ENCODE data around the gene SUPT16H. TPM values are rescaled to one million over a fixed set of nuclear protein-coding genes. Genes with fewer than 3 reads are reported as not detected.

SUPT16H gene
- total and polyA plus RNA-seq, 12 donors: 39.2 to 76.4 (median 49.1) TPM

DNA sequence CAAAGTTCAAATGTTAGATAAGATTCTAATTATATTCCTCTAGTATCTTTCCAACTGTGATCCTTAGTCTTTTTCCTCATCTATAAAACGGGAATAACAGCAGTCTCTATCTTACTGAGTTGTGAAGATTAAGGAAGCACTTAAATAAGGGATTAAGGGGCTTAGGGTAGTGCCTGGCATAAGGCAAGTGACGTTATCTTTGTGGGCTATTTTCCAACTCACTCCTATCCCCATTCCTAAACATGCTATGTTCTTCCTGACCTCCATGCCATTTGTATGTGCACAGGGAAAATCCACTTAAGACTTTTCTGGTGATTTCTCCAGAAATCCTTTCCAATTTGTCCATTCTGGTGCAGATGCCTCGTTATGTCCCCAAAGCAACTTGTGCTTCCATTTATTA is 33.3 kb downstream of the SUPT16H start:
- WGBS, 4 donors: 50 to 77% (median 73%) methylated on average over 2 to 3 of the region's 3 CpGs
- no peak overlapping the region for H3K4me3 ChIP-seq
- no peaks in the 10 kb centered on the region for H3K4me1 ChIP-seq (replicated peaks in 1 of 2)
- TF ChIP-seq, protein P1, sequence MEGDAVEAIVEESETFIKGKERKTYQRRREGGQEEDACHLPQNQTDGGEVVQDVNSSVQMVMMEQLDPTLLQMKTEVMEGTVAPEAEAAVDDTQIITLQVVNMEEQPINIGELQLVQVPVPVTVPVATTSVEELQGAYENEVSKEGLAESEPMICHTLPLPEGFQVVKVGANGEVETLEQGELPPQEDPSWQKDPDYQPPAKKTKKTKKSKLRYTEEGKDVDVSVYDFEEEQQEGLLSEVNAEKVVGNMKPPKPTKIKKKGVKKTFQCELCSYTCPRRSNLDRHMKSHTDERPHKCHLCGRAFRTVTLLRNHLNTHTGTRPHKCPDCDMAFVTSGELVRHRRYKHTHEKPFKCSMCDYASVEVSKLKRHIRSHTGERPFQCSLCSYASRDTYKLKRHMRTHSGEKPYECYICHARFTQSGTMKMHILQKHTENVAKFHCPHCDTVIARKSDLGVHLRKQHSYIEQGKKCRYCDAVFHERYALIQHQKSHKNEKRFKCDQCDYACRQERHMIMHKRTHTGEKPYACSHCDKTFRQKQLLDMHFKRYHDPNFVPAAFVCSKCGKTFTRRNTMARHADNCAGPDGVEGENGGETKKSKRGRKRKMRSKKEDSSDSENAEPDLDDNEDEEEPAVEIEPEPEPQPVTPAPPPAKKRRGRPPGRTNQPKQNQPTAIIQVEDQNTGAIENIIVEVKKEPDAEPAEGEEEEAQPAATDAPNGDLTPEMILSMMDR (IDR thresholded peaks at IDR 0.05): no peak
- TF ChIP-seq POLR2A (IDR thresholded peaks at IDR 0.05): no peak
- H3K27ac ChIP-seq: no peak overlapping the region
- intact Hi-C loops (cut with DNase I): loop anchor here (10.0 kb wide), 2 partner anchors 54 to 106 kb away; no protein-coding TSS in a partner anchor
- no peaks in the 10 kb centered on the region for H3K9me3 ChIP-seq (replicated peaks in 1 of 3)
- H3K27me3 ChIP-seq: no peaks in the 10 kb centered on the region
- H3K36me3 ChIP-seq (replicated peaks in 1 of 2): peaks cover 3 to 48% of the 10 kb centered on the region in 2 donors
- DNase-seq: no peak

DNA sequence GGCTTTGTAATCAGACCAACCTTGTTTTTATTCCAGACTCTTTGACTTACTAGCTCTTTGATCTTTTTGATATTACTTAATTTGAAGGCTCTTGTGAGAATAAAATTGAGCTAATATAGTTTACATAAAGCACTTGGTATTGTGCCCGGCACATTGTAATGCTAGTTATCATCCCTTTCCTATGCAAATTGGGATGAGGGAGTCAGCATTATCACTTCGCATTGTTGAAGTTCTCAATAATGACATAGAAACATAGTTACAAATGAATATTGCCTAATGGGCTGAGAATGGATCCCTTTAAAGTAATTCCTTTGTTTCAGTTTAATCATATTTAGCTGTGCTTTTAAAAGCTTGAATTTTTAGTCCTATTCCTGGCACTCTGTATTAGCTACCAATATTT is 36.6 kb downstream of the SUPT16H start:
- H3K36me3 ChIP-seq (replicated peaks in 1 of 2): peaks cover 0 to 16% of the 10 kb centered on the region in 2 donors
- no peak for TF ChIP-seq POLR2A (IDR thresholded peaks at IDR 0.05)
- TF ChIP-seq, protein P1 (IDR thresholded peaks at IDR 0.05): no peak
- intact Hi-C loops (cut with DNase I): no loop called here
- H3K4me3 ChIP-seq: no peak overlapping the region
- WGBS, 4 donors: 72 to 85% (median 78%) methylated on average over 2 of the region's 2 CpGs
- no peak overlapping the region for H3K27ac ChIP-seq
- H3K27me3 ChIP-seq: no peaks in the 10 kb centered on the region
- H3K9me3 ChIP-seq (replicated peaks in 1 of 3): no peaks in the 10 kb centered on the region
- no peaks in the 10 kb centered on the region for H3K4me1 ChIP-seq (replicated peaks in 1 of 2)
- DNase-seq: no peak

DNA sequence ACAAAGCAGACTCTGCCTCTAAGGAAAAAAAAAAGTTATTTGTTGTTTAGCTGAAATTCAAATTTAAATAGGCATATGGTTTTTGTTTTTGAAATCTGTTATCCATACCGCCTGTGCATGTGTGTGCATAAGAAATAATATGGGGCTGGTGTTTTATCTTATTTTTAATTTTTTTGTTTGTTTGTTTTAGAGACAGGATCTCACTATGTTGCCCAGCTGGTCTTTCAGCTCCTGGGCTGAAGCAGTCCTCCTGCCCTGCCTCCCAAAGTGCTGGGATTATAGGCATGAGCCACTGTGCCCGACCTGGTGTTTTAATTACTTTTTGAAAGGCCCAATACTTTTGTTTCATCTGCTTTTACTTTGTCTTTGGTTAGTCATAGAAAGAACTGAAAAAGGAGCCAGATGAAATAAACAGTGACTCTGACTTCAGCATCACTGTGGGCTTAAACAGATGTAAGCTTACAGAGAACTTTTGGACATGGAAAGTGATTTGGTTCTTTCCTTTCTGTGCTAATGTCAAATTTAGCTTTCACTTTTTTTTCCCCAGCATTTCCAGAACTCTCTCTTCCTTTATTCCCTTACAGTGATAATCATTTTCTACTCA is 37.2 kb downstream of the SUPT16H start:
- H3K36me3 ChIP-seq (replicated peaks in 1 of 2): peaks cover 0 to 10% of the 10 kb centered on the region in 2 donors
- H3K4me1 ChIP-seq (replicated peaks in 1 of 2): no peaks in the 10 kb centered on the region
- no peak for TF ChIP-seq POLR2A (IDR thresholded peaks at IDR 0.05)
- TF ChIP-seq, protein P1 (IDR thresholded peaks at IDR 0.05): no peak
- no peaks in the 10 kb centered on the region for H3K27me3 ChIP-seq
- intact Hi-C loops (cut with DNase I): no loop called here
- no peaks in the 10 kb centered on the region for H3K9me3 ChIP-seq (replicated peaks in 1 of 3)
- WGBS, 4 donors: 68 to 92% (median 89%) methylated on average over 2 of the region's 2 CpGs
- H3K27ac ChIP-seq: no peak overlapping the region
- no peak for DNase-seq
- H3K4me3 ChIP-seq: no peak overlapping the region

DNA sequence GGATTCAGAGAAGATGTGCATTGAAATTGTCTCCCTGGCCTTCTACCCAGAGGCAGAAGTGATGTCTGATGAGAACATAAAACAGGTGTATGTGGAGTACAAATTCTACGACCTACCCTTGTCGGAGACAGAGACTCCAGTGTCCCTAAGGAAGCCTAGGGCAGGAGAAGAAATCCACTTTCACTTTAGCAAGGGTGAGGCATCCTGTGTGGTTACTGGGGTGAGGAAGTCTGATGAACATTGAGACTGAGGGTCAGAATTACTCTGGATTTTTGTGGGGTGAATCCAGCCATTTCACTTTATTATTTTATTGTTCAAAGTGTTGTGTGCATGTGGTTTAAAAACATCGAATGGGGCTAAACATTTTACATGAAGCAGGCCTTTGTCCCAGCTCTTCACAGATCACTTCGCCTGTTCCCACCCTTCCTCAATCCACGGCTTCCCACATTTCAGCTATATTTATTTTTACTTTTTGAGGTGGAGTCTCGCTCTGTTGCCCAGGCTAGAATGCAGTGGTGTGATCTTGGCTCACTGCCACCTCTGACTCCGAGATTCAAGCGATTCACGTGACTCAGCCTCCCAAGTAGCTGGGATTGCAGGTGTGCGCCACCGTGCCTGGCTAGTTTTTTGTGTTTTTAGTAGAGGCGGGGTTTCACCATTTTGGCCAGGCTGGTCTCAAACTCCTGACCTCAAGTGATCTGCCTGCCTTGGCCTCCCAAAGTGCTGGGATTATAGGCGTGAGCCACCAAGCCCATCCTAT is 40.6 kb downstream of the SUPT16H start:
- Histone ChIP-seq H3K27ac (no peak overlapping the region), H3K4me3 (no peak overlapping the region), H3K27me3 (no peaks in the 10 kb centered on the region), H3K4me1 (replicated peaks in 1 of 2) (no peaks in the 10 kb centered on the region), H3K9me3 (replicated peaks in 1 of 3) (no peaks in the 10 kb centered on the region), H3K36me3 (replicated peaks in 1 of 2) (no peaks in the 10 kb centered on the region)
- intact Hi-C loops (cut with DNase I): no loop called here
- 75 to 82% (median 79%) methylated on average over 12 to 13 of the region's 13 CpGs for WGBS, 4 donors
- TF ChIP-seq, protein P1 (IDR thresholded peaks at IDR 0.05): no peak
- no peak for TF ChIP-seq POLR2A (IDR thresholded peaks at IDR 0.05)
- no peak for DNase-seq

Data from adrenal gland (tissue), 12 donors.